Coronary artery (tissue), 2 donors: ENCODE results near the gene MYL11.

Experiments used
- DNase-seq: peaks from one replicate; pipeline ENCODE4 v3.0.0-alpha.2; 2017; ENCODE audit warnings: low spot score
- H3K27ac ChIP-seq, 2 donors: fragments of 200-600 bp; sonication (generic); one replicate each; pipeline ENCODE4 v1.5.1; 2016 to 2019
- H3K4me3 ChIP-seq: fragments of 200-600 bp; sonication (generic); 2 replicates; pipeline ENCODE4 v1.5.1; 2016; ENCODE audit warnings: mild to moderate bottlenecking, moderate library complexity
- TF ChIP-seq, protein P1 (sequence below): fragments of 200-600 bp; sonication (generic); IDR thresholded peaks from one replicate; pipeline ENCODE4 v1.5.1; 2019; ENCODE audit warnings: antibody characterized with exemption

Gene MYL11

GRCh38 chr16:30401768-30402425, 27.3 kb downstream of the MYL11 start:
- DNase-seq: no peak
- Histone ChIP-seq H3K4me3 (no peak overlapping the region), H3K27ac (no peak overlapping the region)
- TF ChIP-seq, protein P1, sequence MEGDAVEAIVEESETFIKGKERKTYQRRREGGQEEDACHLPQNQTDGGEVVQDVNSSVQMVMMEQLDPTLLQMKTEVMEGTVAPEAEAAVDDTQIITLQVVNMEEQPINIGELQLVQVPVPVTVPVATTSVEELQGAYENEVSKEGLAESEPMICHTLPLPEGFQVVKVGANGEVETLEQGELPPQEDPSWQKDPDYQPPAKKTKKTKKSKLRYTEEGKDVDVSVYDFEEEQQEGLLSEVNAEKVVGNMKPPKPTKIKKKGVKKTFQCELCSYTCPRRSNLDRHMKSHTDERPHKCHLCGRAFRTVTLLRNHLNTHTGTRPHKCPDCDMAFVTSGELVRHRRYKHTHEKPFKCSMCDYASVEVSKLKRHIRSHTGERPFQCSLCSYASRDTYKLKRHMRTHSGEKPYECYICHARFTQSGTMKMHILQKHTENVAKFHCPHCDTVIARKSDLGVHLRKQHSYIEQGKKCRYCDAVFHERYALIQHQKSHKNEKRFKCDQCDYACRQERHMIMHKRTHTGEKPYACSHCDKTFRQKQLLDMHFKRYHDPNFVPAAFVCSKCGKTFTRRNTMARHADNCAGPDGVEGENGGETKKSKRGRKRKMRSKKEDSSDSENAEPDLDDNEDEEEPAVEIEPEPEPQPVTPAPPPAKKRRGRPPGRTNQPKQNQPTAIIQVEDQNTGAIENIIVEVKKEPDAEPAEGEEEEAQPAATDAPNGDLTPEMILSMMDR: no peak

DNA sequence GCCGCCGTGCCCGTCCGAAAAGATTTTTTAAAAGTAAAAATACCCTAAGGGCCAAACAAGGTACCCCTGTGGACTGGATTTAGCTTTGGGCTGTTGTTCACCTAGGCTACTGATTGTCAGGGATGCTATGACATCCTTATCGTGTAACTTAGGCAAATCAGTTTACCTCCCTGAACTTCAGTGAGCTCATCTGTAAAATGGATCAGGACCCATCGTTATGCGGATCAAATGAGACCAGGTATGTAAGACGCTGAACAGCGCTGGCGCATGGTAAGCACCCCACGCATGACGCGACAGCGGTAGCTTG, 32.1 kb downstream of the MYL11 start:
- no peak for DNase-seq
- Histone ChIP-seq H3K4me3 (peak overlapping the region; percentile 98), H3K27ac (peak overlapping the region; percentile 82 to 99)
- TF ChIP-seq, protein P1: no peak

GRCh38 chr16:30407102-30407803, 32.7 kb downstream of the MYL11 start, which contains the start of gene ZNF771:
ZNF771 (plus strand) TSS chr16:30407606; CDS start chr16:30408054, 448 bp downstream.
- peak; percentile 93 for DNase-seq
- Histone ChIP-seq H3K4me3 (peak within 1 kb of the TSS; percentile 98), H3K27ac (peak within 1 kb of the TSS; percentile 82 to 99)
- TF ChIP-seq, protein P1: no peak

GRCh38 chr16:30407804-30408534, 33.4 kb downstream of the MYL11 start:
- H3K27ac ChIP-seq: peak overlapping the region; percentile 82 to 99
- H3K4me3 ChIP-seq: peak overlapping the region; percentile 98
- TF ChIP-seq, protein P1: no peak
- DNase-seq: no peak

DNA sequence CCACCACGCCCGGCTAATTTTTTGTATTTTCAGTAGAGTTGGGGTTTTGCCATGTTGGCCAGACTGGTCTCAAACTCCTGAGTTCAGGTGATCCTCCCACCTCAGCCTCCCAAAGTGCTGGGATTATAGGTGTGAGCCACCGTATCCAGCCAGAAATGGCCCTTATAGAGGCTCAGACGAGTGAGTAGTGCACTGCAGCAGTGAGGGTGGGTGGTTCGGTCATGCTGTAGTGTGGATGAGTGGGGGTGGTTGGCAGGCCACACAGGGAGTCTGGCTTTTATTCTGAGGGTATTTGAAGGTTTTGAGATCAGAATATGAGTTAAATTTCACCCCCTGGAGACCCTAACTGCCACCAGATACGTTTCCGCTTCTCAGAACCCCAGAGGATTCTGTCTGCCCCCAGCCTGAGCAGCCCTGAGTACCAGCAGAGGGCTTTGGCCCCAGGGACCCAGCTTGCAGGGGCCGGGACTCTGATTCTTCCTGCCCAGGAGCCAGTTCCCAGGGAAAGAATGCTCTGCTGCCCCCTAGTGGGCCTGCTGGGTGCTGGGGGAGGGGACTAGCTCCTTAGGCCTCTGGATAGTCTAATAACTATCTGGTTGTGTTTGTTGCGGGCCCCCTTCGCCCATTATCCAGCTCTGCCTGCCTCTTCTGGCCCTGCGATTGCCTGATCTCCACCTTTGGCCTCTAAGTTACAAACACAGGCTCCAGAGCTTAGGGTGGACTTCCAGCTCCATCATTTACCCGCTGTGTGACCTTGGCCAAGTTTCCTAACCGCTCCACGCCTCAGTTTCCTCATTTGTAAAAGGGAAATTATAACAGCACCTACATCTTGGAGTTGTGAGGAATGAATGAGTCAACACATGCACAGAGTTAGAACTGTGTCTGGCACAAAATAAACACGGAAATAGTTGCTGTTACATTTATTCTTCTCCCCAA, 34.8 kb downstream of the MYL11 start:
- DNase-seq: peak; percentile 91
- TF ChIP-seq, protein P1: peak; percentile 95
- Histone ChIP-seq H3K27ac (peak overlapping the region; percentile 19 to 27), H3K4me3 (peak overlapping the region; percentile 12)

DNA sequence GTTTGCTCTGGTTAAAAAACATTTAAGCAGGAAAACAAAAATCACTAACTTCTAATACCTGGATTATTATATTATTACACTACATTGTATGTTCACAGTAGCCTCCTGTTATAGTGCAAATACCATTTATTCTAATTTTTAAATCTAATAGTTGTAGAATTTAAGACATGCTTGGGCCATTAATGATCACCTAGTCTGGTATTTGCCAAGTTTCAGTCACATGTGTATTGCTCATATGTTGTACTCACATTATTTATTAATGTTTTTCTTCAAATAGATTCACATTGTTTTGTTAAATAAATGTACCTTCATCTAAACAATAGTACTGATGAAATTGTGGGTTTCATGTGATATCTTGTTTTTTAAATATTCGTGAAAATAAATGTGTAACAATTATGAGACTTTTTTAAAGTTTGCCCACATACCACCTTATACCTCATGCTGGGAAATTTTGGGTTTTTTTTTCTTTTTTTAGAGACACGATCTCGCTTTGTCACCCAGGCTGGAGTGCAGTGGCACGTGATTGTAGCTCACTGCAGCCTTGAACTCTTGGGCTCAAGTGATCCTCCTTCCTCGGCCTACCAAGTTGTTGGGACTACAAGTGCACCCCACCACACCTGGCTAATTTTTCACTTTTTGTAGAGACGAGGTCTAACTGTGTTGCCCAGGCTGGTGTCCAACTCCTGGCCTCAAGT, 38.7 kb downstream of the MYL11 start:
- no peak for DNase-seq
- no peak overlapping the region for H3K4me3 ChIP-seq
- TF ChIP-seq, protein P1: no peak
- H3K27ac ChIP-seq: no peak overlapping the region
